RWPE1 (cell line): ENCODE results near the gene TNPO2.
A peak's percentile ranks its signal among the peaks of the same experiment; 100 is the strongest.

Experiments
- CTCF ChIA-PET: fragments of 350-600 bp; sonication (Branson Sonifier 250); formaldehyde crosslinking; extraction: SDS; loops from one replicate; lab custom pipeline; 2021; lab: Yijun Ruan, JAX
- POLR2A ChIA-PET: fragments of 400-600 bp; formaldehyde crosslinking; extraction: SDS; loops from one replicate; lab custom pipeline; 2020; ENCODE audit warnings: antibody characterized with exemption; ENCODE audit not compliant: low non-redundant PET; lab: Yijun Ruan, JAX
- DNase-seq: peaks from one replicate; pipeline ENCODE4 v3.0.0; 2012; ENCODE audit warnings: low spot score
- H3K27ac ChIP-seq: fragments of 450-650 bp; 2 replicates; pipeline ENCODE4 v1.5.1; 2017
- TF ChIP-seq, protein P1 (sequence below): fragments of 450-650 bp; conservative IDR thresholded peaks from 2 replicates; pipeline ENCODE4 v1.5.1; 2017; ENCODE audit warnings: low read depth, mild to moderate bottlenecking

The TNPO2 gene

DNA sequence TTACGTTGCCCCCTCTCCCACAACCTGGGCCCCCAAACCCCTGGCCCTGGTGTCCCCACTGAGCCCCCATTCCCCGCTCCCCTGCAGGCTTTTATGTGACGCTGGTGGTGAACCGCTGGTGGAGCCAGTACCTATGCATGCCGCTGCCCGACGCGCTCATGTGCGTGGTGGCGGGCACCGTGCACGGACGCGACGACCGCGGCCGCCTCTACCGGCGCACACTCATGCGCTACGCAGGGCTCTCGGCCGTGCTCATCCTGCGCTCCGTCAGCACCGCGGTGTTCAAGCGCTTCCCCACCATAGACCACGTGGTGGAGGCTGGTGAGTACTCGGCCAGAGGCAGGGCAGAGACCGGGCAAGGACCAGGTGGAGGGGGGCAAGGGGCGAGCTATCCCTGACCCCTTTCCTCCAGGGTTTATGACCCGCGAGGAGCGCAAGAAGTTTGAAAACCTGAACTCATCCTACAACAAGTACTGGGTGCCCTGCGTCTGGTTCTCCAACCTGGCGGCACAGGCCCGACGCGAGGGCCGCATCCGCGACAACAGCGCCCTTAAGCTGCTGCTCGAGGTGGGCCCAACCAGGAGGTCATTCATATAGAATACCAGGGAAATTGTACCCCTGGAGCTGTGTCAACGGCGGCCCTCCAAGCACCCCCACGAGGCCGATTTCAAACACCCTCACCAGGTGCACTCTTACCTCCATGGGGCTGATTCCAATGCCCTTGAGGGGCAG lies 30.9 kb upstream of the TNPO2 start:
- DNase-seq, result no peak
- ChIA-PET POLR2A (interaction anchor here (0.6 kb wide), 1 partner anchor 43 kb away, joined by 5 read pairs; no protein-coding TSS in a partner anchor), CTCF (interaction anchor here (0.5 to 0.9 kb wide), 2 partner anchors 92 to 1130 kb away, joined by 4 read pairs; no protein-coding TSS in a partner anchor)
- H3K27ac ChIP-seq, result no peak overlapping the region
- TF ChIP-seq, protein P1, sequence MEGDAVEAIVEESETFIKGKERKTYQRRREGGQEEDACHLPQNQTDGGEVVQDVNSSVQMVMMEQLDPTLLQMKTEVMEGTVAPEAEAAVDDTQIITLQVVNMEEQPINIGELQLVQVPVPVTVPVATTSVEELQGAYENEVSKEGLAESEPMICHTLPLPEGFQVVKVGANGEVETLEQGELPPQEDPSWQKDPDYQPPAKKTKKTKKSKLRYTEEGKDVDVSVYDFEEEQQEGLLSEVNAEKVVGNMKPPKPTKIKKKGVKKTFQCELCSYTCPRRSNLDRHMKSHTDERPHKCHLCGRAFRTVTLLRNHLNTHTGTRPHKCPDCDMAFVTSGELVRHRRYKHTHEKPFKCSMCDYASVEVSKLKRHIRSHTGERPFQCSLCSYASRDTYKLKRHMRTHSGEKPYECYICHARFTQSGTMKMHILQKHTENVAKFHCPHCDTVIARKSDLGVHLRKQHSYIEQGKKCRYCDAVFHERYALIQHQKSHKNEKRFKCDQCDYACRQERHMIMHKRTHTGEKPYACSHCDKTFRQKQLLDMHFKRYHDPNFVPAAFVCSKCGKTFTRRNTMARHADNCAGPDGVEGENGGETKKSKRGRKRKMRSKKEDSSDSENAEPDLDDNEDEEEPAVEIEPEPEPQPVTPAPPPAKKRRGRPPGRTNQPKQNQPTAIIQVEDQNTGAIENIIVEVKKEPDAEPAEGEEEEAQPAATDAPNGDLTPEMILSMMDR, result no peak

DNA sequence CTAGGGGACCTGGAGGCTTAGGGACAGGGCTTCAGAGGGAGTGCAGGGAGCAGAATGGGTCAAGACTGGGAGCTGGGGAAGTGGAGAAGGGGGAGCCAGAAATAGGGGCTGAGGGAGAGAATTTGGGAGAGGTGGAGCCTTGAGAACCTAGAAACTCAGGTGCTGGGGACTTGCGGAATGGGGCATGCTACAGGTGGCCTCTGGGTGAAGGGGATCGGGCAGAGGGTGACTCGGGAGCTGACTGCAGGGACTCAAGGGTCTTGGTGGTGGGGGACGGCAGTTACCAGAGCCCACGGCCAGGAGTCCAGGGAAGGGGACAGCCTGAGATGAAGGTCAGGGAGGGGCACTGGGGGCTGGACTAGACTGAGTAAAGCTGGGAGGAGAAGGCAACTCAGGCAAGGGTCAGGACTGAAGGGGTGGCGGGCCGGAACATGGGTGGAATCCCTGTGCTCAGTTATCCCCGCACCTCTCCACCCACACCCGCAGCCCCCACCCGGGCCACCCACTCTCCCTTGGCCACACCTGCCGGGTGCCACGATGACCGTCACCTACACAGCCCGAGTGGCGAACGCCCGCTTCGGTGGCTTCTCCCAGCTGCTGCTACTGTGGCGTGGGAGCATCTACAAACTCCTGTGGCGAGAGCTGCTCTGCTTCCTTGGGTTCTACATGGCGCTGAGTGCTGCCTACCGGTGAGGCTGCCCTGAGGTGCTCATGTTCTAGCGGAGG lies 28.5 kb upstream of the TNPO2 start:
- TF ChIP-seq, protein P1, result no peak
- POLR2A ChIA-PET, result no interaction called here

DNA sequence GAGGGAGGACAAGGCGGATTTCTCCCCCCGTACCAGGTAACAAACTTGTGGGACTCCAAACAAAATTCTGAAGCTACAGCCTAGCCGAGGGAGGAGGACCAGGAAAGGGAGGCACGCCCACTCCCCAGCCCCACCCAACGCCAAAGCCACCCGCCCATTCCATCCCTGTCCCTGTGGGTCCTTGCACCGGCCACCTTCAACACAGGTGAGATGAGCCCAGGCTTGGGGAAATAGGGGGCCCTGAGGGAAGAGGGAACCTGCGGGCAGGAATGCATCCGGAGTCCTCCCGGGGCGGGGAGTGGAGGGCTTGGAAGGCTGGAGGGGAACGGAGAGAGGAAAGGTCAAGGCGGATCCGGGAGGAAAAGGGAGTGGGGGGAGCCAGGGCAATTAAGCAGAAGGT lies 27.9 kb upstream of the TNPO2 start, which contains the start of gene BEST2:
Gene BEST2 (plus strand): TSS at position 157 of the 400 bp plus-strand sequence. CDS start 802 bp downstream, outside the sequence.
- ChIA-PET POLR2A (no interaction called here), CTCF (interaction anchor here (0.7 to 1.4 kb wide), 3 partner anchors 9 to 97 kb away, joined by 3 to 5 read pairs (median 4); no protein-coding TSS in a partner anchor)
- TF ChIP-seq, protein P1, result no peak
- DNase-seq, result no peak
- peak within 1 kb of the TSS; percentile 85 for H3K27ac ChIP-seq

More for the DNA sequence above, 28.5 kb upstream of the TNPO2 start:
- CTCF ChIA-PET, result interaction anchor here (0.6 to 1.4 kb wide), 4 partner anchors 8 to 96 kb away, joined by 3 to 5 read pairs (median 4); no protein-coding TSS in a partner anchor
- DNase-seq, result no peak
- peak overlapping the region; percentile 85 for H3K27ac ChIP-seq

DNA sequence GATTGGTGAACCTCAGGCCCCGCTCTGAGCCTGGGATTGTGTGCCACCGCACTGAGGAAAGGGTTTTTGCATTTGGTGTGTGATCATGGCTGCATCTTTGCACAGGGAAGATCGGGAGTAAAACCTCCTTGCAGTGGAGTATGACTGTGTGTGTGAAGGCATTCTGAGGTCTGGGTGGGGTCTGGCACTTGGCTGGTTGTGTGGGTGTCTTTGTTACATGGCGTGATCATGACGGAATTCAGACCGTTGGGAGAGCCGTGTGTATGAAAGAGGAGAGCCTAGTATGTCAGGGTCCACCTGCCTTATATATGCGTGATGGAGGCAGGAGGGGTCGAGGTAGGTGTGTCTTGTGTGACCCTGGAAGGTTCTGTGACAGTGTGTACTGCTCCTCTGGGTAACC lies 27.1 kb upstream of the TNPO2 start:
- peak overlapping the region; percentile 85 for H3K27ac ChIP-seq
- ChIA-PET CTCF (no interaction called here), POLR2A (no interaction called here)
- DNase-seq, result no peak
- TF ChIP-seq, protein P1, result no peak

DNA sequence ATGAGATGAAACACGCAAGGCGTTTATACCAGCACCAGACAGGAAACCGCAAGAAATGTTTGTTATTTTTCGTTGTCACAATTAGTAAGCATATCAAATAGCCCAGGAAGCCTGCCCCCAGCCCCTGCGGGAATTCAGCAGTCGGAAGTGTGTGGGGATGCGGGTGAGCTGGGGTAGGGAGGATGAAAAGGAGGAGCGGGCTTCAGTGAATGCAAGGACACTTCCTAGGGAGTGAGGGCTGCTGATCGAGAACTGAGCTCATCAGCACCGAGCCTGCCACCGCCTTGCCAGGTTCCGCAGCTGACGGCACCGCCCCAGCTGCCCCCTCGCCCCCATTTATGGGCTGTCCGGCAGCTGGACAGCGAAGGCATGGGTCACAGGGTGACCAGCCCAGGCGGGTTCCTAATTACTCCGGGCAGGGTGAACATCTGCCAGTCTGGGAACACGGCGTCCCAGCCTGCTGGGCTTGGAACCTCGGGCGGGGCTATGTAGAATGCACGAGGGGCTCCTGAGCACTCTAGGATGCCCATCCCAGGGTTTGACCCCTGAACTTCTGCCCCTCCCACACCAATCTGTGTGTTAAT lies 26.3 kb upstream of the TNPO2 start:
- H3K27ac ChIP-seq, result peak overlapping the region; percentile 85
- POLR2A ChIA-PET, result no interaction called here
- TF ChIP-seq, protein P1, result no peak
- no peak for DNase-seq
- CTCF ChIA-PET, result interaction anchor here (1.1 to 1.3 kb wide), 2 partner anchors 11 to 98 kb away, joined by 4 to 10 read pairs; no protein-coding TSS in a partner anchor

DNA sequence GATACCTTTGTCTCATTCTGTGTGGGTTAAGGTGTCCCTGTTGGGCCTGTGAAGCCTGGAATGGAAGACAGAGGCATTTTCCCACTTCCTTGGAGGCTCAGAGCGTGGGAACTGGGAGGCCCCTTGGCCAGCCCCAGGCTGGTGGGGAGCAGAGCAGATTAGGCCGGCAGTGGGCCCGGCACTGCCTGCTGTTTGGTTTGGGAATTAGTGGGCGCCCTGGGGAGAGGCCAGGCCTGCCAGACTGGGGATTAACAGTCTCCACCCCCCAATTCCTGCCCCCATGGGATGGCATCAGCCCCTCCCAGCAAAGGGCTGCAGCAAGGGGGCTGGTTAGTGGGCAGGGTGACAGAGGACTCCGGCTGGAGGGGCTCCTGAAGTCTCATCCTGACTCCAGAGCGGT lies 24.8 kb upstream of the TNPO2 start:
- H3K27ac ChIP-seq, result peak overlapping the region; percentile 85
- CTCF ChIA-PET, result interaction anchor here (1.2 to 2.0 kb wide), 2 partner anchors 9 kb away, joined by 5 to 11 read pairs; no protein-coding TSS in a partner anchor
- no peak for DNase-seq
- TF ChIP-seq, protein P1, result no peak
- POLR2A ChIA-PET, result no interaction called here
